HG03139 (cell line): ENCODE results near the gene PDZD8.
"Not testable (repeated sequence)": the region's sequence is repeated elsewhere in the genome, so short reads cannot be mapped to it uniquely, and the experiment has no call there.

ENCODE experiments used
- ATAC-seq: cut with Tn5 transposase; IDR thresholded peaks from one replicate; pipeline ENCODE4 v1.9.1; 2021; ENCODE audit not compliant: unreplicated experiment

The PDZD8 gene

GRCh38 chr10:117294735-117295134 lies 80.5 kb downstream of the PDZD8 start:
- no peak for ATAC-seq

- no peak for ATAC-seq
These were observed 81.1 kb downstream of the PDZD8 start for GRCh38 chr10:117294039-117294645.

GRCh38 chr10:117290872-117291271 lies 84.4 kb downstream of the PDZD8 start:
- ATAC-seq: not testable (repeated sequence)

- ATAC-seq: no peak
These were observed 90.3 kb downstream of the PDZD8 start for GRCh38 chr10:117284716-117285494.

- no peak for ATAC-seq
These were observed 97.6 kb downstream of the PDZD8 start for GRCh38 chr10:117277675-117278074.

GRCh38 chr10:117275121-117275520 lies 100.1 kb downstream of the PDZD8 start:
- ATAC-seq: no peak

- no peak for ATAC-seq
These were observed 100.7 kb downstream of the PDZD8 start for GRCh38 chr10:117274509-117274908.

- no peak for ATAC-seq
These were observed 101.3 kb downstream of the PDZD8 start for GRCh38 chr10:117273980-117274379.

- ATAC-seq: no peak
These were observed 102.8 kb downstream of the PDZD8 start for GRCh38 chr10:117272195-117273076.

- no peak for ATAC-seq
These were observed 103.8 kb downstream of the PDZD8 start for GRCh38 chr10:117271427-117271826.

GRCh38 chr10:117268907-117269306 lies 106.3 kb downstream of the PDZD8 start:
- ATAC-seq: no peak

- ATAC-seq: no peak
These were observed 107.0 kb downstream of the PDZD8 start for GRCh38 chr10:117268258-117268657.

GRCh38 chr10:117266812-117267211 lies 108.4 kb downstream of the PDZD8 start:
- no peak for ATAC-seq

- ATAC-seq: no peak
These were observed 108.8 kb downstream of the PDZD8 start for GRCh38 chr10:117266400-117266799.

GRCh38 chr10:117264782-117265181 lies 110.5 kb downstream of the PDZD8 start:
- ATAC-seq: no peak

- ATAC-seq: no peak
These were observed 112.3 kb downstream of the PDZD8 start for GRCh38 chr10:117262903-117263293.

GRCh38 chr10:117262291-117262902 lies 112.8 kb downstream of the PDZD8 start:
- ATAC-seq: no peak

- no peak for ATAC-seq
These were observed 113.7 kb downstream of the PDZD8 start for GRCh38 chr10:117261501-117261900.

GRCh38 chr10:117260084-117260483 lies 115.2 kb downstream of the PDZD8 start:
- ATAC-seq: no peak

- no peak for ATAC-seq
These were observed 116.0 kb downstream of the PDZD8 start for GRCh38 chr10:117259279-117259678.

- ATAC-seq: no peak
These were observed 117.5 kb downstream of the PDZD8 start for GRCh38 chr10:117257721-117258120.
